Measurements from ENCODE around the gene KCNAB2.

The KCNAB2 gene

DNA sequence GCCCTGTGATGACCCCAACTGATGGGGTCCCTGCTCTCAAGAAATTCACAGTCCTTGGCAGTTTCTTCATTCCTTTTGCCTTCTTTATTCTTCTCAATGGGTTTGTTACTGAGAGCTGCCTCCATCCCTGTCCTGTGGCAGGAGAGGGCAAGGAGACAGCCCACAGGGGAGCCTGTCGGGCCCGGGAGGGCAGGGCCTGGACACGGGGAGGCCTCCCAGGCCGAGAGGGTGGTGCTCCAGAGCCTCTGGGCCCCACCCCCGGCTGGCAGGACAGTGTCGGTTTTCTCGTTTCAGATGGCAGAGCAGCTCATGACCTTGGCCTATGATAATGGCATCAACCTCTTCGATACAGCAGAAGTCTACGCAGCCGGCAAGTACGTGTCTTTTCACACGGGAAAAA is 36.2 kb downstream of the KCNAB2 start:
- DNase-seq (ENCODE audit: low read depth, low spot score) = no peak

DNA sequence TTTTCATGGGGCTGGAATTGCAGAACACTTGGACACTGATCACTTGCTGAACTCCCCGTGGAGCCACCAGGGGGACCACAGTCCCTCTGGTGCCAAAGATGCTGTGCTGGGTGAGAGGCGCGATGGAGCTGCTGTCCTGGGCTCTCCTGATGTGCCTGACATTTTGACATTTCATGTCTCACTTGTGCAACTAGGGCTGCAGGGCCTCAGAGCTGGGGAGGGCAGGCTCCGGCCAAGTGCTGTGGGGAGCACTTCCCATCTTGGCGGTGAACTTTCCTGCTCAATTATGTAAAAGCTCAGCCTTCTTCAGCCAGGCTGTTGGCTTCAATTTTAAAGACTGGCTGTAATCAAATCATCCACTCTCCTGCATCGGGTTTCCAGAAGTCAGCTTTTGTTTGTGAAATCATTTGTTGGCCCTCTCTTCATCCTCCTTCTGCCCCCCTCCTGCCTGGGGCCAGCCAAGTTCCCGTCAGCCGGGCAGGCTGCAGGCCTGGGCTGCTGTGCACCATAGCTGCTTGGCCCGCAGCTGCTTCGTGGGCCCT is 36.8 kb downstream of the KCNAB2 start:
- no peak for DNase-seq (ENCODE audit: low read depth, low spot score)

DNA sequence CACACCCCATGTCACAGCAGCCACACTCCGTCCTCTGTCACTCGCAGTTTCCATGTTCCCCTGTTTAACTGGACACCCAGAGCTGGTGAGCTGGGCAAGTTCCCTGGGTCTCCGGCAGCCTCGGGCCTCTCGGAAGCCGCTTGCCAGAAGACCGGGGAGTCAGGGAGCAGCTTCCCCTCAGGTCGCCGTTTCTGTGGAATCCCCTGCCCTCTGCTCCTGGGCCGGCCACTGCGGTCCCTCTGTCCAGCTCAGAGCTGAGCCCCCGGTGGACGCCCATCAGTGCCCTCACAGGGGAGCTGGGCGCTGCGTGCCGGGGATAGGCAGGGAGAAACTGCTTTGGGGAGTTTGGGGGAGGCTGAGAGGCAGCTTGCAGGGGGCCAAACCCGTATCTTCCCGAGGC is 37.7 kb downstream of the KCNAB2 start:
- no peak for DNase-seq (ENCODE audit: low read depth, low spot score)

DNA sequence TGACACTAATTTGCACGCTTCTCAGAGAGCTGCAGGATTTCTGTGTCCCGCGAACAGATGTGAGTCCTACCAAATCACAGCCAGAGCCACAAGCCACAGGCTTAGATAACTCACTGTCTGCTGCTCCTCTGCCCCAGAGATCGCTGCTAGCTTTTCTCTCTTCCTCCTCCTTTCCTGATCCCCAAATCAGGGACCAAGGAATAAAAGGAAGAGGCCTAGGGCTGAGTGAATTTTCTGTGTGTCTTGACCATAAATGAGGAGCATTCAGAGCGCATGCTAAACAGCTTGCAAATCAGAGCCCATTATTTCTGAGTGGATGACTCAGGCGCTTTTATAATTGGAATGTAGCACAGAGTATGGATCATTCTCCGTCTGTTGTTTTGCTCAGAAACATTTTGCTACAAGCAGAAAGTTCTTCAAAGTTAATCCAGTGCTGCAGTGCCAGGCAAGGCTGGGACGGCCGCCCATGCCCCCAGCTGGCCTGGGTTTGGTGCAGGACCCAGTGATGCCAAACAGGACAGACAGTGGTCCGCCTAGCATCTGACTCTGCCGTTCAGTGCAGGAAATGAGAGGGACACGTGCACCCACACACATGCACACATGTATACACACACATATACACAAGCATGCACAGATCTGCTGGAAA is 38.2 kb downstream of the KCNAB2 start:
- DNase-seq (ENCODE audit: low read depth, low spot score) = no peak

DNA sequence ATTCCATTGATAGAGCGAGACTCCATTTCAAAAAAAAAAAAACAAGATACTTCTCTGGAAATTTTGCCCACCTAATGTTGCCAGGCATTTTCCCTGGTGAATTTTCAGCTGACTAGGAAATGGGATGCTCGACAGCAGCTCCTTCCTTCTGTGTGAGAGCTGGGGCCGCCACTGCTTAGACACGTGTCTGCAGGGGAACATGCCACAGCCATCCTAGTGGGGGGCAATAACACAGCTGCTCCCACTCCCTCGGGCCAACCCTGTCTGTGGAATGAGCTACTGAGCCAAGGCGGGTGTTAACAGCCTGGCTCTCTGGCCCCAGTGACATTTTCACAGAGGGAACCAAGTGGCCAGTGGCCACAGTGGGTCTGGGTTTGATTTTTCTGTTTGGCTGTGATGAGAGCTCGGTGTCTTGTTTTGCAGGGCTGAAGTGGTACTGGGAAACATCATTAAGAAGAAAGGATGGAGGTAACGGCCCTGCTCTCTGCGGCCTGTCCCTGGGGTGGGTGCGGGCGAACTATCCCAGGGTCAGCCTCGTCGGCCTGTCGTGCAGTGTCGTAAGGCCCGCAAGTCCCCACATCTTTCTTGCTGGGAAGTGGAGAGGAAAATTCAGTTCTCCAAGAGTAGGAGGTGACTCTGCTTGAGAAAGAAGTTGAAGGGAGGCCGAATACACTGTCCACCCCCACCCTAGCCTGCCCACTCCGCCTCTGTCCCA is 39.2 kb downstream of the KCNAB2 start:
- DNase-seq (ENCODE audit: low read depth, low spot score) = no peak

DNA sequence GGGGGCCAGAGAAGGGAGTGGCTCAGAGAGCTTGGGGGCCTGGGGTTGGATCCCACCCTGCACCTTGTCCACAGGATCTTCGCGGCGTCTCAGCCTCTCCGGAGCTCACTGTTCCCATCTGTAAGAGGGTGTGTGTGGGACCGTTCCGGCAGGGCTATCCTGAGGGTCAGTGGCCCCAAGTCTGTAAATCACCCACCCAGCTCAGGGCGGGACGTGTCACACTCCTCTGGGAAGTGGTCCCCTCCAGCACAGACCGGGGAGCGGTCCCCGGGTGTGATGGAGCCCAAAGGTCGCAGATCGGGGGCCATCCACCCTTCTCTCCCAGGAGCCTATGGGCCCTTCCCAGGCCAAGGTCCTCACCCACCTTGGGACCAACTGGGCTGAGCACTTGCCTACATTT is 40.0 kb downstream of the KCNAB2 start:
- no peak for DNase-seq (ENCODE audit: low read depth, low spot score)

DNA sequence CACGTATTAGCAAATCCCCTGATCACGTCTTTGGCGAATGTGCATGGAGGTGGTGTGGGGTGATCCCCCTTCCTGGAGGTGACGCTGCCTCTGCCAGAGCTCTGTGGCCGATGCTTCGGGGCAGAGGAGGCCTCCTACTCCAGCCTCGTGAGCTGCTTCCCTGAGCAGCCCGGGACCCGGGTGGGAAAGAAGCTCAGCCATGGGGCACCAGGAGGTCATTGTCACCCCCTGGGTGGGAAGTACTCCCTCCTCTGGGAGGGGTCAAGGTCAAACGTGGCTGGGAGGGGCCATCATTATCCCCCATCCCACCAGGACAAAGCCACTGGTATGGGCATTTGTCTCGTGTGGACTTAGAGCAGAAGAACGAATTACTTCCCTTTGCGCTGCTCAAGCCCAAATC is 40.7 kb downstream of the KCNAB2 start:
- DNase-seq (ENCODE audit: low read depth, low spot score) = no peak

DNA sequence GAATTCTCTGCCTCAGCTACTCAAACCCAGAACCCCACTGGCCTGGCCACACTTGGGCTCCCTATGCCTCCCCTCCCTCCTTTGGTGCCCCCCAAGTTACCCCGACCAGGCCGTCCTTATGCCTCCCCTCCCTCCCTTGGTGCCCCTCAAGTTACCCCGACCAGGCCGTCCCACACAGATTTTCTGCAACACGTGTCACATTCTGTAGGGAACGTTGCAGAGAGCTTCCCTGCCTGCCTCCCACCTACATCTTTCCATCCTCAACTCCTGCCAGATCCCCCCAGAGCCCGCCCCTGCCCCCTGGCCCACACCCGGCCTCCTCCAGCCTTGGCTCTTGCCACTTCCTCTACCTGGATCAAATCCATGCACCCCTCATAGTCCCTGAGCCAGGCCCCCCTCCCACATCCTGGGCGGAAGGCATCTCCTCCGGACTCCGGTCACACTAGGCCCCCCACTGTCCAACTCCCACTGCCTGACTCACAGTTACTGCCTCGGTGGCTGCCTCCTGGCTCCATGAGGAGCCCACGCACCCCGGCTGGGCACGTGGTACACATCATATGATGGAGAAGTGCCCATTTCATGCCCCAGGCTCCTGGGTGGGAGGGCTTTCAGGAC is 41.2 kb downstream of the KCNAB2 start:
- DNase-seq (ENCODE audit: low read depth, low spot score) = no peak

DNA sequence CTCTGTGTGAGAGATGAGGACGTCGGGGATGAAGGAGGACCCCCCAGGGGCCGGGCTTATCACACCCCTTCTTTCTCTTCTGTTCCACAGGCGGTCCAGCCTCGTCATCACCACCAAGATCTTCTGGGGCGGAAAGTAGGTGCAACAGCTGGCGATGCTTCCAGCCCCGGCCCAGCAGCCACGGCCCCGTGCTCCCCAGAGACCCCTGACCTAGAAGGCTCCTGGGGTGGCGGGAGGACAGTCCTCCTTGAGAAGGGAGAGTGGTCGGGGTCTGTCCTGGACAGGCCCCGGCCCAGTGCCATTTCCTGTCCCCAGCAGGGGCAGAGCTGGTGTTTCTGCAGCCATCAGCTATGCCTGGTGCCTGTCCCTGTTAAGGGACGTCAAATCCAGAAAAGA is 41.7 kb downstream of the KCNAB2 start:
- no peak for DNase-seq (ENCODE audit: low read depth, low spot score)

DNA sequence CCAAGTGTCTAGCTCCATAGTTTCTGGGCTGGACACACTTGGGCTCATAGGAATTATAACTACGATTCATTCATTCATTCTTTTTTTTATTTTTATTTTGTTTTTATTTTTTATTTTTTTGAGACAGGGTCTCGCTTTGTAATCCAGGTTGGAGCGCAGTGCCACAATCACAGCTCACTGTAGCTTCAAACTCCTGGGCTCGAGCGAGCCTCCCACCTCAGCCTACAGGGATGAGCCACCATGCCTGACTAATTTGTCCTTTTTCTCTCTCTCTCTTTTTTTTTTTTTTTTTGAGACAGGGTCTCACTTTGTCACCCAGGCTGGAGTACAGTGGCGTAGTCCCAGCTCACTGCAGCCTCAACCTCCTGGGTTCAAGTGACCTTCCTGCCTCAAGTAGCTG is 42.3 kb downstream of the KCNAB2 start:
- no peak for DNase-seq (ENCODE audit: low read depth, low spot score)

DNA sequence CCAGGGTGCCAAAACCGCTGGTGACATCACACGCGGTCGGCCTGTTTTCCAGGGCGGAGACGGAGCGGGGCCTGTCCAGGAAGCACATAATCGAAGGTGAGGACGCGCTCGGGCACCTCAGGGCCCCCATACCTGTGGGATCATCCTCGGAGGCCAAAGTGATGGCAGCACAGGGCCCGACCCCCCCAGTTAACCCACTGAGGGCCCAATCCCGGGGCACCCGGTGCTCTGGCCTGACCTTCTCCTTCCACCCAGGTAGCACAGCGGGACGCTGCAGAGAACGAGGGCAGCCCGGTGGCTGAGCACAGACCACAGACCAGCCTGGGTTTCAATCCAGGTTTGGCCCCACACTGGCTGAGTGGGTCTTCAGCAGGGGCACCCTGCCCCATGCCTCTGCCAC is 43.3 kb downstream of the KCNAB2 start:
- no peak for DNase-seq (ENCODE audit: low read depth, low spot score)

DNA sequence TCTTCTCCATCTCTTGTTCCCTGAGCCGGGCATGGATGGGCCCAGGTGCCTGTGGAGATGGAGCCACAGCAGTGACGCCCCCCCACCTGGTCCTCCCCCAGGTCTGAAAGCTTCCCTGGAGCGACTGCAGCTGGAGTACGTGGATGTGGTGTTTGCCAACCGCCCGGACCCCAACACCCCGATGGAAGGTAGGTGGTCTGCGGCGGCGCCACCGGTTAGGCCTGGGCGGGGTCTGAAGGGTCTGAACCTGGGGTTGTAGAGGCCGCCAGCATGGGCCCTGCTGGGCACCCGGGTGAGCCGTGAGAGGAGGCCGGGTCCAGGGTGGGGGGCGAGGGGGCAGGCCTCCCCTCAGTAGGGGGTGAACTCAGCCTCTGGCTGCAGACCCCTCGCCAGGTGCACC is 44.6 kb downstream of the KCNAB2 start:
- no peak for DNase-seq (ENCODE audit: low read depth, low spot score)

DNA sequence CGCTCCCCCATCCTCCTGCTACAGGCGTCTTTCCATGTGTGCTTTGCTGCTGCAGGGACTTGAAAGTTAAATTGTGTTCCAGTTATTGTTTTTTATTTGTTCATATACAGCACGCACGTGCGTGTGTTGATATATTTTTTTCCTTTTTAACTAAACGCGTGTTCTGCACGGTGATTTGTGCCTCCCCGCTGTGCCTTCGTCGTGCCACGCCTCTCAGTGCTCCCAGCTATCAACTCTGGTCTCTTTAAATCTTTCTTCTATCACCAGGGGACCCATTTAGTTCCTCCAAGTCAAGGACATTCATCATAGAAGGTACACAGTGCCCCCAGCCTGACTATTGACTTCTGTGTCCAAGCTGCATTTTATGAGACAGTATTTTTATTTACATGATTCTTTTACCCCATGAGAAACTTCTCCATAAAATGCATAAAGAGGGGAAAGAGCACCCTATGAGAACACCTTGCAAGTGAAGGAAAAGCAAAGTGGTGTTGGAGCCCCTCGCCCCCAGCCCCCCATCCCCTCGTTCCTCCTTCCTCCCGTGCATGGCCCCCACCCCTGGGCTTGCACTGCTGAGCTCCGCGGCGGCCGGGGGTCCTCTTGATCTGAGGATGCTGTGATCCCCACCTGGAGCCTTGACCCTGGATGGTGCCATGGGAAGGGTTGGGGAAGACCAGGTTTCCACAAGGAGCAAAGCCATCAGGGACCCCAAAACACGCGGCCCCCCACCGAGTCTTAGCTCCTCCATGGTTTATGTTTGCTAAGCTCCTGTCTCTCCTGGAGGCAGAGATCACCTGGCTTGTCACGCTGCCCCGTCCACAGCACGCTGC is 45.5 kb downstream of the KCNAB2 start:
- DNase-seq (ENCODE audit: low read depth, low spot score) = no peak

DNA sequence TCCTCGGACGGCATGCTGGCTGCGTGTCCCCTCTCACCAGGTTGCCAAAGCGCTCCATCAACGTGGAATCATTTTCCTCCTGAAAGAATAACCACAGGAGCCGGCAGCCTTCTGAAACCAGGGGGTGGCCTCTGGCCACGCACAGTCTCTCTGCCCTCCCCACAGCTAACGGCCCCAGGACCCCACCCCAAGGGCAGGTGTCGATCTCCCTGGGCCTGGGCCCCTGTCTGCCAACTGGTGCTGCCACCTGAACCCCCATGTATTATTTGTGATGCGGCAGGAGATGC is 46.1 kb downstream of the KCNAB2 start:
- no peak for DNase-seq (ENCODE audit: low read depth, low spot score)

DNA sequence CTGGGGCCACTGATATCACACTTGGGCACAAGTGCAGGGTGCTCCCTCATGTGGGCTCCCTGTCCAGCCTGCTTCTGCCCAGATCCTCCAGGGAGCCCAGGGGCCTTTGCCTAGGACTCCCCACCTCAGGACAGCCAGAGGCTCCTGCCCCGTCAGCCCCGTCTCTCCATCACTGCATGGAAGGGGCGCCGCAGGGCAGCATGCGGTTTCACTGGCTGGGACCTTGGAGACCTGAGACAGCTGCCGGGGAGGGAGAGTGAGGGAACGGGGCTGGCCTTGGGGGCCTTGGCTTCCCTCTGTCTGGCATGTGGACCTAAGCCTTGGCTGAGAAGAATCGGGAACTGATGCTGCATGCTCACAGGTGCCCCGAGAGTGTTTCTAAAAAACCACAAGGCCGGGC is 46.5 kb downstream of the KCNAB2 start:
- DNase-seq (ENCODE audit: low read depth, low spot score) = no peak

DNA sequence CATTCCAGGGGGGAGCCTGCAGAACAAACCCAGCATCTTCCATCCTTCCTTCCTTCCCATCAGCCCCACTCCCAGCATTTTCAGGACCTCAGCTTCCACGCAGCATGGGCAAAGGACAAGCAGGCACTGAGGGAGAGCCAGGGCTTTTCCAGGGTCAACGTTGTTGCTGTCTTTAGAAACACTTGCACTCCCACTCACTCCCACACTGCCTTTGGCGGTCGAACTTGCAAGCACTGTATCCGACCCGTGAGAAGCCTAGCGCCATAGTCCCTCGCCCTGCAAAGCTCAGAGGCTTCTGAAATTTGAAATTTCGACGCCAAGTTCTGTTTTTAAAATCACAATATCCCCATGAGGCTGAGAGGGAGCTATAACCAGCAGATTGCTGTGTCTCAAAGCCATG is 47.4 kb downstream of the KCNAB2 start:
- no peak for DNase-seq (ENCODE audit: low read depth, low spot score)

DNA sequence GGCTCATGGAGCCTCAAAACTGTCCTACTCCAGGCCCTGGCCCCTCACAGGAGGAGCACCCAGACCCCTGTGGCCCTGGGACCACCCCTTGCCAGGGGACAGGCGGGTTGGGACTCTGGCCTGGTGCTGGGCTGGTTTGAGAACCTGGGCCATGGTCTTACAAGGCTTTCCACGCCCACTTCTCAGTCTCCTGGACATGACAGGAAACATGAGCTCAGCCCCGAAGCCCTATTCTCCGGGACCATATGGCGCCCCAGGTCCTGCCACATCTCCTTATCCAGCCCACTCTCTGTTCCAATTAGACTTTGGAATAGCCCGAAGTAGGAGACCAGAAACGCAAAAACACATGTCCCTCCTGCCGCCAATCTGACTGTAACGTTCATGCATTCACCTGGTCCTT is 47.9 kb downstream of the KCNAB2 start:
- DNase-seq (ENCODE audit: low read depth, low spot score) = no peak

DNA sequence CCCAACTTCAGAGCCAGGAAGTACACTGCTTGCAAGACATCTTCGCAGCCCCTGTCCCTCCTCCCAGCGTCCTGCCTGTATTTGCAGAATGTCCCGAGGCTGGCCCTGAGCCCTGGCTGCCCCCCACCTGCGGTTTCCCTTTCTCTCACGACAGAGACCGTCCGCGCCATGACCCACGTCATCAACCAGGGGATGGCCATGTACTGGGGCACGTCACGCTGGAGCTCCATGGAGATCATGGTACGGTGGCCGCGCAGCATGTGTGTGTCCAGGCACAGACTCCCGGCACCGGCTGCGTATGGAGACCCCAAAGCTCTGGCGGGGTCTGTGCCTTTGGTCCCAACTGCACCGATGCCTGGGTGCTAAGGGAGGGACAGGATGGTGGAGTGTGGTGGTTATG is 48.6 kb downstream of the KCNAB2 start:
- DNase-seq (ENCODE audit: low read depth, low spot score) = no peak

DNA sequence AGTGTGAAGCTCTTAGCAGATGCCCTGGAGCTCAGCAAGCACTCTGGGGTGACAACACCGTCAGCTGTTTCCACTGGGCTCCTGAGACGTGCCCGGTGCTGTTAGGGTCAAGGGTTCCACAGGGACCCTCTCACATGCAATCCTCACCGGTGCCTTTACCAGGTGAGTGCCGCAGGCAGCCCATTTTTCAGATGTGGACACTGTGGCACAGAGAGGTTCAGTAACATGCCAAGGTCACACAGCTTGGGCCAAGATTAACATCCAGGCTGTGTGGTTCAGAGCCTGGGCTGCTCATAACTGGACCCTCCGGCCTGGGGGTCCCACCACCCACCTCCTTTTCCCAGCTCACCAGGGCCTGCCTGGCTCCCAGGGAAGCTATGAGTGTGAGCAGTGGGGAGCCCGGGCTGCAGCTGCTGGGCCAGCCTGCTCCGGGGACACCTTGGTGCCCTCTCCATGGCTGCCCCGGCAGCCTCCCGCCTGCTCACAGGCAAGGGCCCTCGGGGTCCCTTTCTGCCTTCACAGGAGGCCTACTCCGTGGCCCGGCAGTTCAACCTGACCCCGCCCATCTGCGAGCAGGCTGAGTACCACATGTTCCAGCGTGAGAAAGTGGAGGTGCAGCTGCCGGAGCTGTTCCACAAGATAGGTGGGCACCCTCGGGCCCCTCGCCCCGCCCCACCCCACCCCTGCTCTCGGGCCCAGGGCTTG is 49.3 kb downstream of the KCNAB2 start:
- no peak for DNase-seq (ENCODE audit: low read depth, low spot score)

DNA sequence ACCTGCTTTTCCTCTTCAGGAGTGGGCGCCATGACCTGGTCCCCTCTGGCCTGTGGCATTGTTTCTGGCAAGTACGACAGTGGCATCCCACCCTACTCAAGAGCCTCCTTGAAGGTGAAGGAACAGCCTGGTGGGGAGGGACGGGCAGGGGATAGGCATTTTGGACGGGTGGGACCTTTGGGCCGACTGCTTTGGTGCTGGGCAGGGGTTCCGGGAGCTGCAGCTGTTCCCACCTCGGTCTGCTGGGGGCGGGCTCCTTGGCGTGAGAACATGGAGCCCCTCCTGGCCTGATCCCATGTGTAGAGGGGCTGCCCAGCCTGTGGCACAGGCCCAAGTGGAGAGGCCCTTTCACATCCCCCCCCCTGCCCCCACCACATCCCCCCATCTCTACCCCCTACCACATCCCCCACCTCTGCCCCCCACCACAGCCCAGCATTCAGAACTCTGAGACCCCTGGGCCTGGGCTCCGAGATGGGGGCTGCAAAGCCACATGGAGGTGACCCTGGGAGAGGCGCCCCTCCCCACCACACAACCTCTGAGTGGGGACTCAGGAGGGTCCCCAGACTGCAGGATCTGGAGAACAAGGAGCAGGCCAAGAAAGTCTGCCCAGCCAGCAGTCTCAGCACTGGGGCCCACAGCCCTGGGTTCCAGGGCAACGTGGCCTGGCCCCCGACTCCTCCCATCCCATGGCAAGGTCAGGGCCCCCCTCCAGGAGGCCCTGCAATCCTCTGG is 50.0 kb downstream of the KCNAB2 start:
- no peak for DNase-seq (ENCODE audit: low read depth, low spot score)
